NCI-H446 treated with DMSO at 0.1 percent for 48 hours (cell line): ENCODE results near the gene MARK2.
A peak's percentile ranks its signal among the peaks of the same experiment; 100 is the strongest.
"Not testable (repeated sequence)": the region's sequence is repeated elsewhere in the genome, so short reads cannot be mapped to it uniquely, and the experiment has no call there.

ENCODE experiments used
- DNase-seq: peaks from one replicate; lab custom pipeline; 2025; lab: John Stamatoyannopoulos, UW

Gene MARK2

DNA sequence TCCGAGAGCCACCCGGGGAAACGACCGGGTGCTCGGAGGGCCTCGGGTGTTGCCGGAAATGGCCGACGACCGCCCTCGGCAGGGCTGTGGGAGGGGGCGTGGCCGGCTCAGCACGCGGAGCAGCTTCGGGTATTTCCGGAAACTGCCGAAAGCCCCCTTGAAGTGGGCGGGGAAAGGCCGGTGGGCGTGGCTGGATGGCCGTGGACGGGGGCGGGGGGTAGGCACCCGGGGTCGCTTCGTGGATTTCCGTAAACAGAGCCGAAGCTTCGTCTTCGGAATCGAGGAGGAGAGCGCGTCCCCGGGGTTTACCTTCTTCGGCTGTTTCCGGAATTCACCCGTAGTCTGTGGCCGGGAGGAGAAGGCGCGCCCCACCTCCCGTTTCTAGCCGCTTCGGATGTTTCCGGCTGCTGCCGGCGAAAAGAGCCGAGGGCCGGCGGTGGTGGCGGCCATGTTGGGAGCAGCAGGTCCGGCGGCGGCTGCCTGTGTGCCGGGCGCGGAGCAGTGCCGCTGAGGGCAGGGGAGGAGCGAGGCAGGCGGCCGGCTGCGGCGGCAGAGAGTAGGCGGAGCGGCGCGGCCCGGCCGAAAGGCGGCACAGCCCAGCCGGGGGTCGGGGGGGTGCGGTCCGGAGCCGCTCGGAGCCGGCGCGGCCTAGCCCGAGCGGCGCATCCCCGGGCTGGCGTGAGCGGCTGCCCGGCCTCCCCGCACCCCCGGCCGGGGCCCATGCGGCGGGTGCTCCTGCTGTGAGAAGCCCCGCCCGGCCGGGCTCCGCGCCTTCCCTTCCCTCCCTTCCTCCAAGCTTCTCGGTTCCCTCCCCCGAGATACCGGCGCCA lies at the start of gene MARK2:
TSS of gene MARK2 (plus strand) at position 433 of the 830 bp plus-strand sequence. CDS start at position 830, 397 bp downstream.
- DNase-seq = peak; percentile 98

DNA sequence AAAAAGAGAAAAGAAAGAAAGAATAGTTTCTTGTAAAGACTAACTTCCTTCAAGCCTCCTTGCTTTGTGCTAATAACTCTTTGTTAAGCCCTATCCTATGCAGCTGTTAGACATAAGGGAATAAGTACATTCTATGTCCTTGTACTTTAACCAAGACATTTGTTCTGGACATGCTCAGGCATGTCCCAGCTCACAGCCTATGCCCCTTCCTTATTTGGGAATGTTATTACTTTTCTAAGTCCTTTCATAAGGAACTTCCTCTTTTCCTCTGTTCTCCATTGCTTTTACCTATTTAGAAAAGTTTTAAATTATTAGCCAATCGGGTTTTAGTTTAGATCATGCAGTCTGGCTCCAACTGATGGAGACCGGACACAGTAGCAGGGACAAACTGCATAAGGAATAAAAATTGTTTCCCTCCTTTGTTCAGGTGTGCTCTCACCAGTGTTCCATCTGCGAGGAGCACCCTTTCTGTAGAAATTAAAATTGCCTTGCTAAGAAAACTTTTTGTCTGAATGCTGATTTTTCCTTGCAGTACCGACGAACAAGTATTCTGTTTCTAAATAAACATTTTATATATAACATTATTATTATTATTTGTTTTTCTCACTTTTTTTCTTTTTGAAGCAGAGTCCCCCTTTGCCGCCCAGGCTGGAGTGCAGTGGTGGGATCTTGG lies 47.3 kb upstream of the MARK2 start:
- DNase-seq = no peak

DNA sequence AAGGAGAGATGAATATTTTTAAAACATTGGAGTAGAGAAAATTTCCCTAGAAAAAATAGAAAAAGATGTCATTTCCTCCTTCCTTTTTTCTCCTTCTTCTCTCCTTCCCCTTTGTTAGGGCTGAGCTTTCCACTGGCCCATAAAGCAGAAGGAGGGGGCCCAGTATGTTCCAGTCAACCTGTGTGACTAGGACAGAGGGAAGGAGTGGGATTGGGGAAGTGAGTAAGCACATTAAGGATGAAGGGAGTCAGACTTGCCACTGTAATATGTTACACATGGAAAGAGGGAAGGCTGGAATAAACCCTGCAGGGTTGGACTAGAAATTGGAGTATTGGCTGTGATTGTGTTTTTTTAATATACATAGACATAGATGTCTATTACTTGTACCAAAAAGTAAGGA lies 45.7 kb upstream of the MARK2 start:
- no peak for DNase-seq

DNA sequence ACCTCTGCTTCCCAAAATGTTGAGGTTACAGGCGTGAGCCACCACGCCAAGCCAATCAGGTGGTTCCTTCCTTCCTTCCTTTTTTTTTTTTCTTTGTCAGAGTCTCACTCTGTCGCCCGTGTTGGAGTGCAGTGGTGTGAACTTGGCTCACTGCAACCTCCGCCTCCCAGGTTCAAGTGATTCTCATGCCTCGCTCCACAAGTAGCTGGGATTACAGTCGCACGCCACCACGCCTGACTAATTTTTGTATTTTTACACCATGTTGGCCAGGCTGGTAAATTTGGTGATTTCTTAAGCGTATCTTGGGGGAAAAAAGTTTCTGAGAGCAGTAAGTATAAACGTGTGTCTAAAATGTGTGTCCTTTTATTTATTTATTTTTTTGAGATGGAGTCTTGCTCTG lies 43.8 kb upstream of the MARK2 start:
- DNase-seq = no peak

DNA sequence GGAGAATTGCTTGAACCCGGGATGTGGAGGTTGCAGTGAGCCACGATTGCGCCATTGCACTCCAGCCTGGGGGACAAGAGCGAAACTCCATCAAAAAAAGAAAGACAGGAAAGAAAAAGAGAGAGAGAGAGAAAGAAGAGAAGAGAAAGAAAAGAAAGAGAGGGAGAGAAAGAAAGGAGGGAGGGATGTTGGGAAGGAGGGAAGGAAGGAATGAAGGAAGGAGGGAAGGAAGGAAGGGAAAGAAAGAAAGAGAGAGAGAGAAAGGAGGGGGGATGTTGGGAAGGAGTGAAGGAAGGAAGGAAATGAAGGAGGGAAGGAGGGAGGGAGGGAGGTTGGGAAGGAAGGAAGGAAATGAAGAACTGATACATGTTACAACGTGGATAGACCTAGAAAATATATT lies 38.0 kb upstream of the MARK2 start:
- DNase-seq = no peak

DNA sequence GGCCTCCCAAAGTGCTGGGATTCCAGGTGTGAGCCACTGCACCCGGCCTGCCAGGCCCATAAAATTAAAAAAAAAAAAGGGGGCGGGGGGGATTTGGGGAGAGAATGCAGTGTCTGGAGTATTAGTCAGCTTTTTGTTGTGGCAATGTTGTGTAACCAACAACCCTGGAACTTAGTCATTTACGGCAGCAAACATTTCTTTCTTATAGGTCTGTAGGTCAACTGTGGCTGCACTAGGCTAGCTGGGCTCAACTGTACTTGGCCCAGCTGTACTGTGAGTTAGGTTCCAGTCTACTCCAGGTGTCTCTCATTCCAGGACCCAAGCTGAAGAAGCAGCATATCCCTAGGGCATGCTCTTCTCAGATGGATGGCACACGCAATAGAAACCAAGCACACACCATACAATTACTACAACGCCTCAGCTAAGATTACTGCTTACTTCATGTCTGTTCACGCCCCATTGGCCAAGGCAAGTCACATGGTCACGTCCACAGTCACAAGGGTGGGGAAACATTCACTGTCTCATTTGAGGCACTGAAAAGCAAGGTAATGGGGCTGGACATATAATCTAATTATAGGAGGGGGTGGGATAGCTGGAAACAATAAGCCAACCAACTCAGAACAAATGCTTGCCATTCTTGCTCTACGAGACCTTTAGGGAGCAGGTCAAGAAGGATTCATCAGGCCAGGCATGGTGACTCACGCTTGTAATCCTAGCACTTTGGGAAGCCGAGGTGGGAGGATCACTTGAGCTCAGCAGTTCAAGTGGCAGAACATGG lies 36.1 kb upstream of the MARK2 start:
- DNase-seq = no peak

DNA sequence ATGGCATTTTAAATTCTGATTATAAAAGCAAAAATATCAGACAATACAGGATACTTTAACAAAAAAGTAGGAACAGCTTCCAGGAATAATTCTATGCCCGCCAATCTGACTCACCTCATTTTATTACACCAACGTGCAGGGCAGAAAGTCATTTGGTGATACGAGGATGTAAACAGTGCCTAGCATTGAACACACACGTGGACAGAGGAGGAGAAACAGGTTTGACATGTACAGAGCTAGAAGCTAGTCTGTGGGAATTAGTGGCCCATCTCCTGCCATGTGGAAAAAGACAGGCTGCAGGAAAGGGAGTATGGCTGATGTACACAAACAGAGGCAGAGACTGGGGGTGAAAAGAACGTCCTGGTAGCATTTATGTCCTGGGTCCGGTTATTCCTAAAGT lies 34.7 kb upstream of the MARK2 start:
- no peak for DNase-seq

DNA sequence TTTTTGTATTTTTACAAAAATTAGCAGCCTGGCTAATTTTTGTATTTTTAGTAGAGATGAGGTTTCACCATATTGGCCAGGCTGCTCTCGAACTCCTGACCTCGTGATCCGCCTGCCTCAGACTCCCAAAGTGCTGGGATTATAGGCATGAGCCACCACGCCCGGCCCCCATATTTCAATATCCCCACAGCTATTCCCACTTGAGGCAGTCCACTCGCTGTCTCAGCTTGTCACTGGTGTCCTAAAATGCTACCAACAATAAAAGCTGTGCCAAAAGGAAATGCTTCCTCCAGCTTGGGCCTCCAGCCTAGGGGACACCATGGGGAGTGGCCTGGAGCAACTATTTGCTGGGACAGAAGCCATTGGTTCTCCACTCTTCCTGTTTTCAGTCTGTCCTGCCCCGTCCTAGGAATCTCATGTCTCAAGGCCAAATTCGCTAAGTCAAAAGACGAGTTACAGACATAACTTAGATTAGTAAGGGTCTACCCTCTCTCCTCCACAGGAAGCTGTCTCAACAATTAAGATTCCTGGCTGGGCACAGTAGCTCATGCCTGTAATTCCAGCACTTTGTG lies 33.0 kb upstream of the MARK2 start:
- no peak for DNase-seq

DNA sequence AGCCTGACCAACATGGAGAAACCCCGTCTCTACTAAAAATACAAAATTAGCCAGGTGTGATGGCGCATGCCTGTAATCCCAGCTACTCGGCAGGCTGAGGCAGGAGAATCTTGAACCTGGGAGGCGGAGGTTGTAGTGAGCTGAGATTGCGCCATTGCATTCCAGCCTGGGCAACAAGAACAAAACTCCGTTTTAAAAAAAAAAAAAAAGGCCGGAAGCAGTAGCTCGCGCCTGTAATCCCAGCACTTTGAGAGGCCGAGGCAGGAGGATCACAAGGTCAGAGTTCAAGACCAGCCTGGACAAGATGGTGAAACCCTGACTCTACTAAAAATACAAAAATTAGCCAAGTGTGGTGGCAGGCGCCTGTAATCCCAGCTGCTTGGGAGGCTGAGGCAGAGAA lies 28.5 kb upstream of the MARK2 start:
- not testable (repeated sequence) for DNase-seq

DNA sequence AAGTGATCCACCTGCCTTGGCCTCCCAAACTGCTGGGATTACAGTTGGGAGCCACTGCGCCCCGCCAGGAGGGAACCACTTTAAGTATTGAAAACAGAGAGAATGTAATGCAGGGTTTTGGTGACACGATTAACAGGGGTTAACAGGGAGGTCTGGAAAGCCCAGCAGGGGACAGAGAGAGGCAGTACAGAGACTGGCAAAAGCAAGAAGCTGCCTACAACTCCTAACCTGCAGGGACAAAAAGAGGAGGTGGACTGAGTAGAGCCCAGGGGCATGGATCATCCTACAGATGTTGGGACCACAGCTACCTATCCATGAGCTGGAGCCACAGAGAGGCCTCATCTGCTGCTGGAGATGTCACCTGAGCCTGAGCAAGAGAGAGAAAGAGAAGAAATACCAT lies 27.4 kb upstream of the MARK2 start:
- no peak for DNase-seq

DNA sequence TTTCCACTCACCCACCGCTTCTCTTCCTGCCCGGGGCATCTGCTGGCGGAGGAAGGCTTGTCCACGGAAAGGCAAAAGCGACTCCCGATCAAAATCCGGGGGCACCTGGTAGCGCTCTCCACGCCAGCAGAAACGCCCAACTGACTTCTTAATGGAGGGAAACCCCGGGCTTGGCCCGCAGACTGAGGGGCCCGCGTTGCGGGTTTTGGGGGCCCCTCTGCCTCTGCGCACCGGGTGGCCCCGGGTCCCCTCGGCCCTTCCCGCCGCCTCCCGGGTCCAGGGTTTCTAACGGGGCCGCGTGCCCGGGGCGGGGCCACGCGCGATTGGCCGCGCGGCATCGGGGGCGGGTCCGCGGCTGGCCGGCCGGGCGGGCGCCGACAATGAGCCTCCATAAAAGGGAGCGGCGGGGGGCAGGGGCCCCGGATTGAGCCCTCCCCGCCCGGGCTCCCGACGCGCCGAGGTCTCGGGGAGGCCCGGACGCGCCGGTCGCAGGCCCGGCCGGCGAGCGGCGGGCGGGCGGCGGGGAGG lies 25.8 kb upstream of the MARK2 start, which contains the start of gene SPINDOC:
TSS of gene SPINDOC (plus strand) at position 422 of the 528 bp plus-strand sequence. CDS start 231 bp downstream, outside the sequence.
- peak; percentile 48 for DNase-seq

DNA sequence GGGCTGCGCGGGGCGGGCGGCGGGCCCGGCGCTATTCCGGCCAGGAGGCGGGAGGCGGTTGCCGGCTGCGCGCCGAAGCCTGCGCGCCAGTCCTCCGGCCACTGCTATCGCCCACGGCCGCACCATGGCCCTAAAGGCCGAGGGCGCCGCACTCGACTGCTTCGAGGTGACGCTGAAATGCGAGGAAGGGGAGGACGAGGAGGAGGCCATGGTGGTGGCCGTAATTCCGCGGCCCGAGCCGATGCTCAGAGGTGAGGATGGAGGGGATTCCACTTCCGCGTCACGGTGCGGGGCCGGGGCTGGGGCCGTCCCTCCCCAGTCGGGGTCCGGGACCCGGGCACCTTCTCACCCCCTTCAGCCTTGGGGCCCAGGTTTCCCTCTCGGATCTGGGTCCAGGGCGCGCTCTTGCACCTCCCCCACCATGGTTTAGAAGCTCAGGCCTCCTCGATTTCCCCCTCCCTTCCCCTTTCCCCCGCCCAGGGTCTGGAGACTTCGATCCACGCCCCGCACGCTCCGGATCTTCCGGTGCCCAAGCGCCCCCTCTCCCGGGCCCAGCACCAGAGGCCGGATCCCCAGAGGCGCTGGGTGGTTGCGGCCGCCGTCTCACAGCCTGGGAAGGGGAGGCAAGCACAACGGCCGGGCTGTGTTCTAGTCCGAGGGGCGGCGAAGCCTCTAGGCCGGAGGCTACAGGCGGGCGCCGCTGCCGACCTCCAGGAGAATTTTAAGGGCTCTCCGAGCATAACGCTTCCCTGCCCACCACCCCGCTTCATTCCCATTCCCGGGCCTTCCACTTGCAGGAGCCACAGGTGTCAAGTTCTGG lies 25.1 kb upstream of the MARK2 start:
- no peak for DNase-seq

DNA sequence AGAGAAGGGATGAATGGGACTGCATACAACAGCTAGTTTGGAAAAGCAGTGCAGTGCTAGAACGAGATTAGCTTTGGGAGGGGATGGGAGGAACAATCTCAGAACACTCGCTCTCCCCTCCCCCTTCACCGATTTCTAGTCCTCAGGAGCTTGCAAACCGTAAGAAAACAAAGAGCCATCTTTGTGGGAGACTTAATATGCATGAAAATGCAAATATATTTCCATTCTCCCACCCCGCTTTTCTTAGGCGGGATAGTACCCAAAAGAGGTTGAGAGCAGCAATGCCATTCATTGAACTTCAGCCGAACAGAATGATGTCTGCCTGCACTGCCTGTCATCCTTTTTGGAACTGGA lies 24.6 kb upstream of the MARK2 start:
- no peak for DNase-seq

DNA sequence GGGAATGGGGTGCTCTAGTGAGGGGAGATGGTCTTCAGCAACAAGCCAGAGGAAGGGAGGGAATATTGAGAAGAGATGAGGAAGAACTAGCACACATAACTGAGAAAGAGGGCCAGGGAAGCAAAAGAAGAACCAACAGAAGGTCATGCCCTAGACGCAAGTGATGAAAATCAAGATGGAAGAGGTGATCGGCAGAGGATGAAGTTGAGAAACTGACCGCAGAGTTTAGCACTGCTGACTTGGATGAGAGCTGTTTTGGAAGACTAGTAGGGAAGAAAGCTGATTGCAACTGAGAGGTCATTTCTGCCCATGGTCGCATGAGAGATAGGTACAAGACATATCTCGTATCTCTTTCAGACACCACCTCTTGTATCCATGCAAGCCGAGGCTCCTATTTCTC lies 22.7 kb upstream of the MARK2 start:
- no peak for DNase-seq

DNA sequence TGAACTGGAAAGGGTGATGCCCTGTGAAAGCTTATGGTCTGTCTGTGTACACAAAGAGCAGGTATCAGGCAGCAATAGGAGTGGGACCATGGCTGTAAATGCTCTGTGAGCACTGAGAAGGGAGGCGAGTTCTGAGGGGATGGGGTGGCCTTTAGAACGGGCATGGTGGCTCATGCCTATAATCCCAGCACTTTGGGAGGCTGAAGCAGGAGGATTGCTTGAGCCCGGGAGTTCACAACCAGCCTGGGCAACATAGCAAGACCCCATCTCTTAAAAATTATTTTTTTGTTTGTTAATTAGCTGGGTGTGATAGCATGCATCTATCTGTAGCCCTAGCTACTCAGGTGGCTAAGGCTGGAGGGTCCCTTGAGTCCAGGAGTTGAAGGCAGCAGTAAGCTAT lies 22.2 kb upstream of the MARK2 start:
- DNase-seq = no peak

DNA sequence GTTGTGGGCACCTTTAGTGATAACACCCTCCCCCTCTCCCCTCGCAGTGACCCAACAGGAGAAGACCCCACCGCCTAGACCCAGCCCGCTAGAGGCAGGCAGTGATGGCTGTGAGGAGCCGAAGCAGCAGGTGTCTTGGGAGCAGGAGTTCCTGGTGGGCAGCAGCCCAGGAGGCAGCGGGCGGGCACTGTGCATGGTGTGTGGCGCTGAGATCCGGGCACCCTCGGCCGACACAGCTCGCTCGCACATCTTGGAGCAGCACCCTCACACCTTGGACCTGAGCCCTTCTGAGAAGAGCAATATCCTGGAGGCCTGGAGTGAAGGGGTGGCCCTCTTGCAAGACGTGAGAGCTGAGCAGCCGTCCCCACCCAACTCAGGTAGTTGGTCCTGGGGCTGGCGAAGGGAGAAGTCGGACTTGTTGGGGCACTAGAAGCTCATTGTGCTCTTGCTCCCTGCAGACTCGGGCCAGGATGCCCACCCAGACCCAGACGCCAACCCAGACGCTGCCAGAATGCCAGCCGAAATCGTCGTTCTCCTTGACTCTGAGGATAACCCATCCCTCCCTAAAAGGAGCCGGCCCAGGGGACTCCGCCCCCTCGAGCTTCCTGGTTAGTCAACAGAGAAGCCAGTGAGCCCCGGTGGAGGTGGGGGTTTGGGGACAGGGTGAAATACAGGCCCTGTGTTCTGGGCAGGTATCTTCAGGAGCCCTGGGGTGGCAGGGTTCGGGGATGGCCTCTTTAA lies 21.0 kb upstream of the MARK2 start:
- no peak for DNase-seq

DNA sequence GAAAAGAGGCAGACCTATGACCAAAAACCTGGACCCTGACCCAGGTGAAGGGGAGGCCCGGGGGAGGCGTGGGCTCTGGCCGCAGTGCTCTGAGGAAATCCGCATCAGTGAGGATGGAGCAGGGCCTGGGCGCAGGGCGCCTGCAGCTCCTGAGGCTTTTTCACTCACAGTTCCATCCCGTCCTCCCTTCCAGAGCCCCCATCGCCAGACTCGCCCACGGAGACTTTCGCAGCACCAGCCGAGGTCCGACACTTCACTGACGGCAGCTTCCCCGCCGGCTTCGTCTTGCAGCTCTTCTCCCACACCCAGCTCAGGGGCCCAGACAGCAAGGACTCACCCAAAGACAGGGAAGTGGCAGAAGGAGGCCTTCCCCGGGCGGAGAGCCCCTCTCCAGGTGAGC lies 20.3 kb upstream of the MARK2 start:
- DNase-seq = no peak

DNA sequence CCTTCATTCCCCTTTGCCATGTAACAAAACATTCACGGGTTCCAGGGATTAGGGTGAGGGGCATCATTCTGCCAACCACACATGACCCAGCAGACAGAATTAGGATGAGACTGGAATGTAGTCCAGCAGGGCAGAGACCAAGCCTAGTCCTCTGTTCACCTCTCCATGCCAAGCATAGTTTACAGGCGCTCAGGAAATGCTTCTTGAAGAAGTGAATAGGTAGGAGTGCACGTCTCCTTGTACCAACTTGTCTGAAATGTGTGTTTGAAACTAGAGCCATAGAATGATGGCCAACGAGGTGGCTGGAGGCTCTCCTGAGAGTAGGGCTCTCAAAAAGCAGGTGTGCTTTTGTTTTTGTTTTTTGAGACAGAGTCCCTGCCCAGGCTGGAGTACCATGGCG lies 17.5 kb upstream of the MARK2 start:
- DNase-seq = no peak

DNA sequence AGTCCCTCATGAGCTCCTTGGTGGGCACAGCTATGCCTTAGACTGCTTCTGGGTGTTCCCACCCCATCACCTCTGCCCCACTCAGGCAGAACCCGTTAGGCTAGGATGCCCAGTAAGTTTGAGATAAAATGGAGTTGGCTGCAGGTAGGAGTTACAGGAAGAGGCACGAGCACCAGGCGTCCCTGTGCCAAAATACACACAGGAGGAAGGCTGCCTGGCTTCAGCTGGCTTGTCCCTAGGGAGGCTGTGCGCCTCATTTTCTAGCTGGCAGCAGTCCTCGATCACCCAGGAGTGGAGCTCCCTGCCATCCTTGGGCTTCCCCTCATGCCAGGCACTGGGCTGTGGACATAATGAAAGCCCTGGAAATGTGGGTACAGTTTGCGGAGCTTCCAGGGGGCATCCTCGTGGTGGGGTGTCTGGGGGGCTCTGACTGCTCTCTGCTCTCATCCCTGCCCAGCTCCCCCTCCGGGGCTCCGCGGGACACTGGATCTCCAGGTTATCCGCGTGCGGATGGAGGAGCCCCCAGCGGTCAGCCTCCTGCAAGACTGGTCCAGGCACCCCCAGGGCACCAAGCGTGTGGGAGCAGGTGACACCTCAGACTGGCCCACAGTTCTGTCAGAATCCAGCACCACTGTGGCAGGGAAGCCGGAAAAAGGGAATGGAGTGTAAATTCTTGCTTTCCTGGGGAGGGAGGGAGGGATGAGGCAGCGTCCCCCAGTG lies 12.3 kb upstream of the MARK2 start:
- DNase-seq = no peak
